Effector CD4-positive, alpha-beta T cell (primary cell): ENCODE results near the gene CDK6.

Experiments used
- DNase-seq: peaks from one replicate; pipeline ENCODE4 v3.0.0-alpha.2; 2020

The CDK6 gene

GRCh38 chr7:92567460-92567859, 268.9 kb downstream of the CDK6 start:
- no peak for DNase-seq

- no peak for DNase-seq
These were observed 273.0 kb downstream of the CDK6 start for GRCh38 chr7:92563345-92563744.

- no peak for DNase-seq
These were observed 275.8 kb downstream of the CDK6 start for GRCh38 chr7:92560602-92561001.

GRCh38 chr7:92557808-92558362, 278.5 kb downstream of the CDK6 start:
- DNase-seq, result no peak

GRCh38 chr7:92557249-92557648, 279.1 kb downstream of the CDK6 start:
- no peak for DNase-seq
